ENCODE results near the gene COPG1.
"Not testable (repeated sequence)": the region's sequence is repeated elsewhere in the genome, so short reads cannot be mapped to it uniquely, and the experiment has no call there.

COPG1 gene

GRCh38 chr3:129240436-129240835, 9.0 kb upstream of the COPG1 start:
- DNase-seq = no peak

GRCh38 chr3:129245141-129245540, 4.3 kb upstream of the COPG1 start:
- DNase-seq = no peak

GRCh38 chr3:129245641-129246306, 3.6 kb upstream of the COPG1 start:
- DNase-seq = peak; percentile 91 to 92

GRCh38 chr3:129246636-129247035, 2.8 kb upstream of the COPG1 start:
- no peak for DNase-seq

- DNase-seq = no peak
Observed at GRCh38 chr3:129248286-129248979, 973 bp upstream of the COPG1 start.

- DNase-seq = no peak
Observed at GRCh38 chr3:129252748-129253147, 3.3 kb downstream of the COPG1 start.

GRCh38 chr3:129254536-129255230, 5.3 kb downstream of the COPG1 start:
- no peak for DNase-seq

- DNase-seq = no peak
Observed at GRCh38 chr3:129256270-129256669, 6.9 kb downstream of the COPG1 start.

- DNase-seq = no peak
Observed at GRCh38 chr3:129257609-129258008, 8.2 kb downstream of the COPG1 start.

- DNase-seq = no peak
Observed at GRCh38 chr3:129259612-129260477, 10.4 kb downstream of the COPG1 start.

GRCh38 chr3:129260606-129261005, 11.2 kb downstream of the COPG1 start:
- no peak for DNase-seq

- no peak for DNase-seq
Observed at GRCh38 chr3:129261894-129262293, 12.5 kb downstream of the COPG1 start.

- DNase-seq = no peak
Observed at GRCh38 chr3:129263161-129263910, 13.9 kb downstream of the COPG1 start.

- not testable (repeated sequence) for DNase-seq
Observed at GRCh38 chr3:129264994-129265393, 15.6 kb downstream of the COPG1 start.

- no peak for DNase-seq
Observed at GRCh38 chr3:129266651-129267050, 17.2 kb downstream of the COPG1 start.

GRCh38 chr3:129268396-129268795, 19.0 kb downstream of the COPG1 start:
- no peak for DNase-seq

- DNase-seq = no peak
Observed at GRCh38 chr3:129271674-129272073, 22.3 kb downstream of the COPG1 start.

GRCh38 chr3:129276385-129276784, 27.0 kb downstream of the COPG1 start:
- no peak for DNase-seq

GRCh38 chr3:129277829-129278271, 28.4 kb downstream of the COPG1 start:
- DNase-seq = no peak

GRCh38 chr3:129278439-129278965, 29.1 kb downstream of the COPG1 start, which contains the start of gene HMCES:
Gene HMCES, plus strand, starts transcription at chr3:129278870. Its CDS starts 863 bp downstream, at chr3:129279733.
- DNase-seq = peak; percentile 81 to 87

Measured in SHP77 (cell line).